ENCODE data around the gene MAPKAPK2. TPM values are rescaled to one million over a fixed set of nuclear protein-coding genes. Genes with fewer than 3 reads are reported as not detected.

Gene MAPKAPK2
- total RNA-seq, 2 experiments from 2014 or later = 157 to 166 TPM

- no peak for TF ChIP-seq CTCF (IDR thresholded peaks at IDR 0.05)
- peak; percentile 45 for ATAC-seq (ENCODE audit: poor library complexity)
- Mint-ChIP-seq H3K4me3 (peak overlapping the region; percentile 99), H3K9me3 (no peaks in the 10 kb centered on the region), H3K36me3 (ENCODE audit: low read depth) (peaks cover 20% of the 10 kb centered on the region), H3K27ac (peak overlapping the region; percentile 96), H3K4me1 (ENCODE audit: low read depth) (peaks cover 56% of the 10 kb centered on the region), H3K27me3 (no peaks in the 10 kb centered on the region)
- Histone ChIP-seq H3K9me3 (ENCODE audit: control insufficient read depth in 1 of 2, insufficient read depth in 1 of 2, low read length in 2 of 2) (no peaks in the 10 kb centered on the region), H3K27me3 (ENCODE audit: control insufficient read depth in 1 of 2, insufficient read depth in 2 of 2, low read length in 2 of 2) (no peaks in the 10 kb centered on the region), H3K4me1 (ENCODE audit: insufficient read depth, low read length) (peaks cover 47% of the 10 kb centered on the region), H3K36me3 (ENCODE audit: insufficient read depth, low read length) (peaks cover 4% of the 10 kb centered on the region), H3K27ac (ENCODE audit: low read depth in 1 of 2, low read length in 2 of 2) (peak overlapping the region; percentile 78 to 85), H3K4me3 (ENCODE audit: low read length) (peak overlapping the region; percentile 91)
- CTCF ChIA-PET = interaction anchor here (0.5 kb wide), 1 partner anchor 126 kb away, joined by 3 read pairs; no protein-coding TSS in a partner anchor
- DNase-seq = peak in 13 of 14 experiments; percentile 15 to 87 (median 40)
- POLR2A ChIA-PET = interaction anchor here (0.9 to 1.1 kb wide), 2 partner anchors 18 to 235 kb away, joined by 3 to 4 read pairs; no protein-coding TSS in a partner anchor
- intact Hi-C loops (cut with DNase I, micrococcal nuclease) = loop anchor here (2.0 to 5.0 kb wide), 2 partner anchors 17 to 36 kb away; no protein-coding TSS in a partner anchor
Measured at GRCh38 chr1:206685769-206686477, 1.2 kb downstream of the MAPKAPK2 start.

DNA sequence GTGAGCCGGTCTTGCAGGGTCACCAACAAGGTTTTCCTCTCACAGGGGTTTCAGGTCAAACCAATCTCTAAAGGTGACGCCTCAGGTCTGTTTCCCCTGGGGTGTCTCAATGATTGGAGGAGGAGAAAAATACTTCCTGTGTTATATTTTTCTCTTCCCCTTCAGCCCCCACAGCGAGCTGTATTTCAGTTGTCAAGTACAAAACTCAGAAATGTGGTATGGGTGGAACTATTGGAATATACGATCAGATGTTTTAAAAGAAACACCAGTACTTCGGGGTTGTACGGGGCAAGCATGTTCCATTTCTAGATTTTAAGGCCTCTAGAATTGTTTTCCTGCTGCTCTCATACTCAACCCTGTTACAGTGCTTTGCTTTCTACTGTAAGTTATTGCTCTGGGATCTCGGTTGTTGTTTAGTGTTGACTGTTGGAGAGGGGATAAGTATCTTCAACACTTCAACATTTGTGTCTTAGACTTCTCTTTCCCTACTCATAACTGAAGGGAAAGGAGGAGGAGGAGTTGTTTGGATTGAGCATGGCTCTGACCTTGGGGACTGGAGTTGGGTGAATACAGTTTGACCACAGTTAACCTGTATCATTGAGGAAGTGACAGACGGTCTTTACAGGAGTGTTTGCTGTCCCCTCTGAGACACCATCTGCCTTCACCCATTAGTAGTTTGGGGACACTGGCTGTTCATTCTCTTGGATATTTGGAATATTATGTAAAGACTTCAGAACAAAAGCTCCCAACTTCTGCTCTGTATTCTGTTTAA is 2.0 kb downstream of the MAPKAPK2 start:
- H3K4me1 Mint-ChIP-seq (ENCODE audit: low read depth) = peaks cover 64% of the 10 kb centered on the region
- H3K9me3 Mint-ChIP-seq = no peaks in the 10 kb centered on the region
- no peak for TF ChIP-seq CTCF (IDR thresholded peaks at IDR 0.05)
- Histone ChIP-seq H3K4me1 (ENCODE audit: insufficient read depth, low read length) (peaks cover 53% of the 10 kb centered on the region), H3K36me3 (ENCODE audit: insufficient read depth, low read length) (peaks cover 4% of the 10 kb centered on the region), H3K27me3 (ENCODE audit: control insufficient read depth in 1 of 2, insufficient read depth in 2 of 2, low read length in 2 of 2) (no peaks in the 10 kb centered on the region), H3K27ac (ENCODE audit: low read depth in 1 of 2, low read length in 2 of 2) (peak overlapping the region; percentile 78 to 84), H3K9me3 (ENCODE audit: control insufficient read depth in 1 of 2, insufficient read depth in 1 of 2, low read length in 2 of 2) (no peaks in the 10 kb centered on the region), H3K4me3 (ENCODE audit: low read length) (peak overlapping the region; percentile 91)
- H3K36me3 Mint-ChIP-seq (ENCODE audit: low read depth) = peaks cover 20% of the 10 kb centered on the region
- intact Hi-C loops (cut with DNase I, micrococcal nuclease) = loop anchor here (2.0 to 5.0 kb wide), 2 partner anchors 16 to 36 kb away; no protein-coding TSS in a partner anchor
- peak overlapping the region; percentile 99 for H3K4me3 Mint-ChIP-seq
- peak overlapping the region; percentile 96 for H3K27ac Mint-ChIP-seq
- ChIA-PET POLR2A (interaction anchor here (0.7 to 1.1 kb wide), 3 partner anchors 17 to 235 kb away, joined by 3 to 4 read pairs (median 3); no protein-coding TSS in a partner anchor), CTCF (no interaction called here)
- DNase-seq (peak in 5 of 14 experiments; percentile 8 to 78 (median 44)), ATAC-seq (ENCODE audit: poor library complexity) (peak; percentile 30)
- H3K27me3 Mint-ChIP-seq = no peaks in the 10 kb centered on the region

DNA sequence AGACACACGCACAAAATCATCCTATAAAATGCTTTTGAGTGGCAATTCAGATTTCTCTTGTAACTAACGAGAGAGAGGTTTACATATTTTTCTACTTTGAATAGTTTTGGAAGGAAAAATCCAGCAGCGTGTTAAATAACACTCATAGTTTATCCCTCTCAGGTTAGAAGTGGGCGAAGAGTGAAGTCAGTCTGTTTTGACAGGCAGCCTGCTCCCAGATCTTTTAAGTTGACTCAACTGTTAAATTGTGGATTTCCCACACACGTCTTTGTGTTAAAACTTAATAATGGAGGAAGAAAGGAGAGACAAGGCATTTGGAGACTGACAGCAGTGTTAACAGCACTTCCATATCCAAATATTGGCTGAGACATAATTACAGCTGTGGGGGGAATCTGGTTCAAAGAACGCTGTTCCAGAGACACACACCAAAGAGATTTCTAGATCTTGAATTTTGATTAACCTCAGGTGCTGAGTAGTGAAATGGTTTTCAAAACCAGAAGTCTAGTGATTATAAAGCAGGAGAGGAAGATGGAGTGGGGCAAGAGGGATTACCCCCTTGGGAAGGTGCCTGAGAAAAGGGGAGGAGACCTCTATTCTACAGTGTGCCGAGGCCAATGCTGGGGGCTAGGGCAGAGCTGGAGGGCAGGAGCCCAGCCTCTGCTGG is 2.7 kb downstream of the MAPKAPK2 start:
- no peaks in the 10 kb centered on the region for H3K9me3 Mint-ChIP-seq
- peaks cover 4% of the 10 kb centered on the region for H3K36me3 ChIP-seq (ENCODE audit: insufficient read depth, low read length)
- DNase-seq (no peak), ATAC-seq (ENCODE audit: poor library complexity) (no peak)
- ChIA-PET POLR2A (interaction anchor here (0.7 kb wide), 1 partner anchor 42 kb away, joined by 3 read pairs; no protein-coding TSS in a partner anchor), CTCF (interaction anchor here (1.5 to 2.5 kb wide), 2 partner anchors 18 to 22 kb away, joined by 3 to 6 read pairs; no protein-coding TSS in a partner anchor)
- H3K27ac Mint-ChIP-seq = peak overlapping the region; percentile 96
- H3K27ac ChIP-seq (ENCODE audit: low read depth in 1 of 2, low read length in 2 of 2) = no peak overlapping the region
- H3K4me3 Mint-ChIP-seq = peak overlapping the region; percentile 99
- intact Hi-C loops (cut with DNase I, micrococcal nuclease) = loop anchor here (2.0 to 5.0 kb wide), 2 partner anchors 15 to 35 kb away; no protein-coding TSS in a partner anchor
- no peak overlapping the region for H3K4me3 ChIP-seq (ENCODE audit: low read length)
- no peaks in the 10 kb centered on the region for H3K9me3 ChIP-seq (ENCODE audit: control insufficient read depth in 1 of 2, insufficient read depth in 1 of 2, low read length in 2 of 2)
- H3K4me1 ChIP-seq (ENCODE audit: insufficient read depth, low read length) = peaks cover 59% of the 10 kb centered on the region
- H3K4me1 Mint-ChIP-seq (ENCODE audit: low read depth) = peaks cover 71% of the 10 kb centered on the region
- no peak for TF ChIP-seq CTCF (IDR thresholded peaks at IDR 0.05)
- H3K27me3 Mint-ChIP-seq = no peaks in the 10 kb centered on the region
- peaks cover 20% of the 10 kb centered on the region for H3K36me3 Mint-ChIP-seq (ENCODE audit: low read depth)
- no peaks in the 10 kb centered on the region for H3K27me3 ChIP-seq (ENCODE audit: control insufficient read depth in 1 of 2, insufficient read depth in 2 of 2, low read length in 2 of 2)

Data from CD4-positive, alpha-beta T cell (primary cell).